DMS53 treated with DMSO at 0.1 percent for 48 hours (cell line): ENCODE measurements around the gene TUBE1.
A peak's percentile ranks its signal among the peaks of the same experiment; 100 is the strongest.
"Not testable (repeated sequence)": the region's sequence is repeated elsewhere in the genome, so short reads cannot be mapped to it uniquely, and the experiment has no call there.

ENCODE experiments used
- DNase-seq: peaks from one replicate; lab custom pipeline; 2025; ENCODE audit not compliant: unreplicated experiment; lab: John Stamatoyannopoulos, UW

TUBE1 gene

GRCh38 chr6:112065426-112065986 lies 21.8 kb downstream of the TUBE1 start:
- no peak for DNase-seq

- DNase-seq = no peak
Observed at GRCh38 chr6:112062966-112063365, 24.3 kb downstream of the TUBE1 start.

GRCh38 chr6:112061605-112062004 lies 25.7 kb downstream of the TUBE1 start:
- no peak for DNase-seq

- no peak for DNase-seq
Observed at GRCh38 chr6:112058243-112059032, 28.8 kb downstream of the TUBE1 start.

- DNase-seq = no peak
Observed at GRCh38 chr6:112054555-112055190, 32.6 kb downstream of the TUBE1 start.

- no peak for DNase-seq
Observed at GRCh38 chr6:112054001-112054400, 33.3 kb downstream of the TUBE1 start, which contains the start of gene CCN6. Gene CCN6 (plus strand): TSS chr6:112054104. CDS start chr6:112054358, 254 bp downstream.

GRCh38 chr6:112051251-112051740 lies 36.0 kb downstream of the TUBE1 start:
- DNase-seq = not testable (repeated sequence)

- no peak for DNase-seq
Observed at GRCh38 chr6:112050429-112050828, 36.9 kb downstream of the TUBE1 start.

- DNase-seq = no peak
Observed at GRCh38 chr6:112049996-112050395, 37.3 kb downstream of the TUBE1 start.

- DNase-seq = no peak
Observed at GRCh38 chr6:112049026-112049799, 38.1 kb downstream of the TUBE1 start.

- DNase-seq = not testable (repeated sequence)
Observed at GRCh38 chr6:112047523-112047922, 39.8 kb downstream of the TUBE1 start.

- no peak for DNase-seq
Observed at GRCh38 chr6:112044856-112045255, 42.4 kb downstream of the TUBE1 start.

- no peak for DNase-seq
Observed at GRCh38 chr6:112044196-112044595, 43.1 kb downstream of the TUBE1 start.

- peak; percentile 69 for DNase-seq
Observed at GRCh38 chr6:112043032-112044007, 44.0 kb downstream of the TUBE1 start.

- DNase-seq = no peak
Observed at GRCh38 chr6:112041535-112041934, 45.7 kb downstream of the TUBE1 start.

- DNase-seq = no peak
Observed at GRCh38 chr6:112040956-112041355, 46.3 kb downstream of the TUBE1 start.

GRCh38 chr6:112039431-112039770 lies 47.9 kb downstream of the TUBE1 start:
- DNase-seq = no peak

GRCh38 chr6:112038756-112039430 lies 48.4 kb downstream of the TUBE1 start:
- DNase-seq = no peak

- no peak for DNase-seq
Observed at GRCh38 chr6:112038268-112038667, 49.0 kb downstream of the TUBE1 start.
